ENCODE measurements around the gene NR1D1.

NR1D1 gene

GRCh38 chr17:40097087-40097486, 3.3 kb downstream of the NR1D1 start:
- no peak for DNase-seq

GRCh38 chr17:40095944-40096791, 4.2 kb downstream of the NR1D1 start:
- peak; percentile 45 to 63 (median 54) for DNase-seq

- DNase-seq: no peak
These were observed 4.9 kb downstream of the NR1D1 start for GRCh38 chr17:40095351-40095943.

- no peak for DNase-seq
These were observed 5.5 kb downstream of the NR1D1 start for GRCh38 chr17:40094874-40095273.

- no peak for DNase-seq
These were observed 6.7 kb downstream of the NR1D1 start for GRCh38 chr17:40093580-40094201.

GRCh38 chr17:40093005-40093579, 7.3 kb downstream of the NR1D1 start:
- DNase-seq: no peak

- no peak for DNase-seq
These were observed 7.8 kb downstream of the NR1D1 start for GRCh38 chr17:40092581-40092980.

GRCh38 chr17:40091691-40092397, 8.5 kb downstream of the NR1D1 start:
- no peak for DNase-seq

- no peak for DNase-seq
These were observed 9.9 kb downstream of the NR1D1 start for GRCh38 chr17:40090237-40091119.

GRCh38 chr17:40089077-40089895, 11.1 kb downstream of the NR1D1 start:
- DNase-seq: no peak

GRCh38 chr17:40087903-40088718, 12.3 kb downstream of the NR1D1 start:
- no peak for DNase-seq

- DNase-seq: no peak
These were observed 13.2 kb downstream of the NR1D1 start for GRCh38 chr17:40087049-40087794.

- peak; percentile 37 to 66 (median 49) for DNase-seq
These were observed 14.0 kb downstream of the NR1D1 start for GRCh38 chr17:40086150-40087044.

GRCh38 chr17:40084477-40084876, 15.9 kb downstream of the NR1D1 start:
- DNase-seq: no peak

- no peak for DNase-seq
These were observed 20.8 kb downstream of the NR1D1 start for GRCh38 chr17:40079545-40079944.

- DNase-seq: no peak
These were observed 23.8 kb downstream of the NR1D1 start for GRCh38 chr17:40076591-40076990.

- no peak for DNase-seq
These were observed 24.4 kb downstream of the NR1D1 start for GRCh38 chr17:40075942-40076498.

Measured in activated CD4-positive, CD25-positive, alpha-beta regulatory T cell (primary cell).